Stimulated activated CD8-positive, alpha-beta memory T cell treated with anti-CD3 and anti-CD28 coated beads, Interleukin-4, amount 100 ng/mL, for 48 hours (primary cell): ENCODE measurements around the gene B4GALNT3.

Source experiments
- DNase-seq: peaks from one replicate; pipeline ENCODE4 v3.0.0-alpha.2; 2020

B4GALNT3 gene

DNA sequence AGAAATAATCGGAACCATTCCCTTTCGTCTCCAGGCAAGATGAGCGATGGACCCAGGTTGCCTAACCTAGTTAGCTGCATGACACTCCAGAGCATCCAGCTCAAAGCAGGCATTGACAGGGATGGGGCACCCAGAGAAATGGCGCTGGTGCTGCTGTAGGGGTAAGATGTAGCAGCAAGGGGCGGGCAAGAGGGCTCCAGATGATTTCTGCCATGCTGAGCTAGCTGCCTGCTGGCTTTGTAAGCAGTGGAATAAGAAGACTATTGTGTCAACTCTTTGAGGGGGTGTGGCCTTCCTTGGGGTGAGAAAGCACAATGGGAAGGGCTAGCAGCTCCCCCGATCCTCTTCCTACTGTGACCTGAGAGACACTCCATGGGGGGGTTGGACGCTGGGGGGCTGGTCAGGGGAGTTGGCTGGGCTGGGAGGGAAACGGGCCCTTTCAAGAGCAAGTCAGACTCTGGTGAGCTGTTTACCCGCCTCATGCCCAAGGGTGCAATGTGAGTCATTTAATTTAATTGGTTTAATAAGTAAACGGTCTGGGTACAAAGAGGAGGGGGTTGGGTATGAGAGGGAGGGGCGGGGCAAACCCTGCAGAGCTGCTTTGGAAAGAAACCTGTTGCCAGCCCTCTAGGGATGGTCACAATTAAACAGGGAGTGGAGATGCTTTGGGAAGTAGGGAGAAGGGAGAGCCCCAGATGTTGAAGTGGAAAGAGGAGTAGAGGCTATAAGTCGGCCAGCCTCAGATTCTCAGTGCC is 50.5 kb downstream of the B4GALNT3 start:
- DNase-seq = no peak

GRCh38 chr12:512933-513332 is 53.2 kb downstream of the B4GALNT3 start:
- no peak for DNase-seq

DNA sequence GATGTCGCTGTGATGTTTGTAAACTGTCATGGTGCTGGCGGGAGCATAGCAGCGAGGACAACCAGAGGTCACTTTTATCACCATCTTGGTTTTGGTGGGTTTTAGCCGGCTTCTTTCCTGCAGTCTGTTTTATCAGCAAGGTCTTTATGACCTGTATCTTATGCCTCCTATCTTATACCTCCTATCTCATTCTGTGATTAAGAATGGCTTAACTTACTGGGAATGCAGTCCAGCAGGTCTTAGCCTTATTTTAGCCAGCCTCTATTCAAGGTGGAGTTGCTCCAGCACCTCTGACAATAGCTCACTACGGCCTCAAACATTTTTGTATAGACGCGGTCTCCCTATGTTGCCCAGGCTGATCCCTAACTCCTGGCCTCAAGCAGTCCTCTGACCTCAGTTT is 53.7 kb downstream of the B4GALNT3 start:
- no peak for DNase-seq

DNA sequence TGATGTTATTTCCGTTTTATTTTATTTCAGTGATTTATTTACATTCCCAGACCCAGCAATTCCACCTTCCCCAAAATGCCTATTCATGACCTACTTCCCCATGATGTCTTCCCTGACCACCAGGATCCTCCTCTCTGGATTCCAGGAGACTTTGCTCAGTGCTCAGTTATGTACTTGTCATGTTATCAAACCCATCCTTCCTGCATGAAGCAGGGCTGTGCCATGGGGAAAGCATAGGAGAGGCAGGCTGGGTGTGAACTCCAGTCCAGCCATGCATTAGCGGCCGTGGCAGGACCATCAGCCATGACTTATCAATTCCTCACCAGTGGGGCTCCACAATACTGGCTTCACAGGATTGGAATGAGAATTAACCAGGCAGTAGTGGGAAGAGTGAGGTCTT is 57.8 kb downstream of the B4GALNT3 start:
- DNase-seq = no peak

DNA sequence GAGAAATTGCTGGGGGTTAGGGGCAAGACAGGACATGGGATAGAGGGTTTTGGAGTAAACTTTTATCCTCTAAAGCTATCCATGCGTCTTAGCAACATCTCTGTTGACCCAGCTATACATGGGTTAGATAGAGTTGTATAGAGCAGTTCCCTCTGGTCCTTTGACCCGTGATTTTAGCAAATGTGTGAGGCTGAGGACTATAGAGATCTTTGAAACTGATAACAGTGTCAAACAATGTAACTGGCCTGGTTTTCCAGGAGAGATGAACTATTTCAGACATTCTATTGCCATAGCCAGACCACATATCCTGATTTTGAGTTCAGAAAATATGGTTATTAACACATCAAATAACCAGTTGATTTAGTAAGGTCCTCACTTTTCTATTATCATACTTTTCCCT is 60.4 kb downstream of the B4GALNT3 start:
- DNase-seq = no peak

DNA sequence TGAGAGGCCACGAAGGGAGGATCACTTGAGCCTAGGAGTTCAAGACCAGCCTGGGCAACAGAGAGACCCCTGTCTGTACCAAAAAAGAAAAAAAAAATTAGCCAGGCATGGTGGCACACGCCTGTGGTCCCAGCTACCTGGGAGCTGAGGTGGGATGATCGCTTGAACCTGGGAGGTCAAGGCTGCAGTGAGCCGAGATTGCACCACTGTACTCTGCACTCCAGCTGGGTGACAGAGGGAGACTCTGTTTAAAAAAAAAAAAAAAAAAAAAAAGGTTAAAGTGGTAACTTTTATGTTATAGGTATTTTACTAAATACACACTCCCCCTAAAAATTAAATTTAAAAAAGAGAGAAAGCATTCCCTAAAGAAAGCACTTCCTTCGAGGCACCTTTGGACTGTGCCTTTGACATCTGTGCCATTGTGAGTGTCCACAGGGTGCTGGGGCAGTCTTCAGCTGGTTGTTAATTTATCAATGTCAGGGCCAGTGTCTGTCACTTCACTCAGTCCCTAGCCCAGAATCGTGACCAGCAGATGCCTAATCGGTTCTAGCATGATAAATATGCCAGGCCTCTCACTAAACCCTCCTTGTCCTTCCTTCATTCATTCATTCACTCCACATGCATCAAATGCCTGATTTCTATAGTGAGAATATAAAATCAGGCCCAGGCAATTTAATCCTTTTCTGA is 63.1 kb downstream of the B4GALNT3 start:
- DNase-seq = no peak

GRCh38 chr12:524167-524951 is 64.6 kb downstream of the B4GALNT3 start:
- DNase-seq = no peak

DNA sequence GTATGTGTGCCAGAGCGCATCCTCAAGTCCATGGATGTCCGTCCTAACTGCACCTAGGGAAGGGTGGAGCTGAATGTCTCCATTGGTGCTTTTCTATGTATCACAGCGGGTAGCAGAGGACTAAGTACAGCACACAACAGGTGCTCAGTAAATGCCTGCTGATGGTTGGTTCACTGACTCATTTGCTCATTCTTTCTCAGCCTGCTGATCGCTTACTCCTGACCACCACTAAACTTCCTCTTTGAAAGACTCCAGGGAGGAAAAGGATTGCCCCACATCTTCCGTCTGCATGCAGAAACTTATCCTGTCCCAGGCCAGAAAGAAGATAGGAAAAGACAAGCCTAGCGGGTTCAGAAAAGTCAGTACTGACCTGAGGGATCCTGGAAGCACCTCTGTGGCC is 66.3 kb downstream of the B4GALNT3 start:
- DNase-seq = no peak

DNA sequence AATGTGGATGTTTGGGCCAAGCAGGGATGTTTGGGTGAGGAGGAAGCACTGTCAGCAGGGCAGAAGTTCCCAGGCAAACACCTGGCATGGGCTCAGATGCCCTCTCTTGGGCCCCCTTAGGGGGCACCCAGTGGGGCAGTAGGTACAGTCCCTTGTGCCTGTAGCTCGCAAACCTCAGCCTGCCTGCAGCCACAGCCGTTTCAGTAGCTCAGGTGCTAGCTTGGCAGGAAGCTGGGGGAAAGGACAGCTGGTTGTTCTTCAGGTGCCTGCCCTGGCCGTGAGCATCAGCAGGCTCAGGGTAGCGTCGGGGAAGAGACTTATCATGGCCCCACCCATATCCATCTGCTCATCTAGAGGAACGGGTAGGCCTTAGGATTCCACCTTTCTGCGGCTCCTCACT is 67.5 kb downstream of the B4GALNT3 start:
- DNase-seq = no peak

DNA sequence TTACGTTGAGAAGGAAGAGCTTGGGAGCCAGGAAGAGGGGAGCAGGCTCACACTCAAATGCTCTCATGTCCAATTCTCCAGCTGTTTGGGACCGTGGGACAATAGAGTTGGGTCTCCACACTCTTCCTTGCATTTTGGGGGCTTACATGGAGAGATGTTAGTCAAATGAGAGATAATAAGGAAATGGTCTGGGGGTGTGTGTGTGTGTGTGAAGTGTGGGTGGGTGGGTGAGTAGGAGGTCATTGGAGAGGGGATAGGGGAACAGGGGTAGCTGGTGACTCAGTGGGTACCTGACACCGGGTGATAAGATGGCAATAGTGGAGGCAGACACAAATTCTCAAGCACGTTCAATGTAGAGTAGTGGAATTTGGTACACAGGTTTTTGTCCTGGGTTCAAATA is 68.0 kb downstream of the B4GALNT3 start:
- DNase-seq = no peak

- DNase-seq = no peak
These were observed 70.6 kb downstream of the B4GALNT3 start for GRCh38 chr12:530308-530707.

DNA sequence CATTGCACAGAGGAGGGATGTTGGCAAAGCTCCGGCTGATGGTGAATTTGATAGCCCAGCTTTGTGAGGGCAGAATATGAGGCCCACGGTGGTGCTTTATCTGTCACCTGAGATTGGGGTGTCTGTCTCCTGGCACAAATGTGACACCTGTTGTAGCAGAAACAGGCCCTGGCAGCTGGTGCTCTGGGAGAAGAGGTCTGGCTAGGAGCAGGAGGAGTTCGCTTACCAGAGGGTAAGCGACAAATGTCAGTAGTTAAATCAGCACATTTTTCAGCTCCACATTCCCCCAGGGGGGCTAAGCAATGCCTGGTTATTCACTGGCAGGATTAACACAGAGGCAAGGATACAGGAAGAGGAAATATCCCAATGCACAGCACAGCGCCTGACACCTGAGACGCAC is 71.1 kb downstream of the B4GALNT3 start:
- no peak for DNase-seq

- no peak for DNase-seq
These were observed 72.3 kb downstream of the B4GALNT3 start for GRCh38 chr12:531951-532585.

DNA sequence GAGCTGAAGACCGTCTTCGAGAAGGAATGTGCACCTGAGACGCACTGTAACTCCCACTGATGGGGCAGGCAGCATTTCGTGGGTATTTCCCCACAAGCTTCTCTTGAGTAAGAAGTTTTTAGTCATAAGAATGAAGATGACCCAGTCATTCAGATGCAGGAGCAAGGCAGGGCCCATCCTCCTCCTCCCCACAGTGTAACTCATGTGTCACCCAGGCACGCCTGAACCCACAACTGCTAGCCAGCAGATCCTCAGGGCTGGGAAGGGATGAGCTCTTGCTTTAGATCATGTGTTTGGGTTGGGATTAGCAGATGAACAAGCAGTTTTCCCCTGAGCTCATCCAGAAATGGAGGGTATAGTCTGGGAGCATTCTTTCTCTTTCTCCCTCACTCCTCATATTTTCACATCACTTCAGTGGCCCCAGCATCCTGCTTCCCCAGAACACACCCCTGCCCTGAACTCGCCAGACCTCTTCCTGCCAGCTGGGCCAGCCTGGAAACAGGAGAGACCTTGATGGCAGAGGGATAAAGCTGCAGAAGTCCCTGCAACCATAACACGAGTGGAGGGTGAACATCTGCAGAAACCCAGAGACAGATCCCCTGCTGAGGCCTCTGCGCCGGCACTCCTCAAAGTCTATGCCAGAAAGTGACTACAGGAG is 73.3 kb downstream of the B4GALNT3 start:
- no peak for DNase-seq

- DNase-seq = no peak
These were observed 74.0 kb downstream of the B4GALNT3 start for GRCh38 chr12:533718-534117.

GRCh38 chr12:534216-534615 is 74.5 kb downstream of the B4GALNT3 start:
- no peak for DNase-seq

DNA sequence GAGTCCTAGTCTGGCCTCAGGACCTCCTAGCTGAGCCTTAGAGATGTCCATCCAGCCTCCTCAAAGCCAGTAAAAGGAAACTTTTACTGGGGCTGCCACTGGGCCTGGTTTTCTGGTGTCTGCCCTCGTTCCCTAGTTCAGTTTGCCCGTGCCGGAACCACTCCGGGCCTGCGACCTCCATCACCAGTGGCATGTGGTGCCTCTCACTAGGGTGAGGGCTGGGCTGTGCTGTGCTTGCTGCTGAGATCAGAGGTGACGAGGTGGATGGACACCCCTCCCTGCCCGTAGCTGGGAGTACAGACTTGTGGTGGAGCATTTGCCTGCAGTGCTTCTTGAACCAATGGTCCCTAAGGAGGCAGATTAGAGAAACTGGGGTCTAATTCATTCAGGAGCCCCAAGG is 75.7 kb downstream of the B4GALNT3 start:
- no peak for DNase-seq

DNA sequence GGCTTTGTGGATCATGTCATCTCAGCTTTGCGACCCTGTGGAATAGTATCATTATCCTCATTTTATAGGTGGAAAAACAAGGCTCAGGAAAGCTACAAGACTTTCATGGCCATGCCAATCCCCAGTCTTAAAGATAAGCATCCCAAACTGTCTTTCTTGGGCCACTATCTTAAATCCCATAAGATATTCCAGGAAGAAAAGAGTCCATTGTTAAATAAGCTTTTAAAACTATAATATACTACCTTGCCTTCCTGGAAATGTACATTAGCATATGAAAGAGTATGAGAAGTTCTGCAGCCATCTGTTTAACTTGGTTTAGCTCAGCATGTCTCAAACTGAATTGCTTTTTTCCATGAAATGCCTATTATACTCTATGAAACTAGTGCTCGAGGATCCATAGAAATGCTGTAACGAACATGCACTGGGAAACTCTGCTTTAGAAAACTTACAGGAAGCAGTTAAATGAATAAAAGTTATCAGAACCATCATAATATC is 77.1 kb downstream of the B4GALNT3 start:
- DNase-seq = no peak

GRCh38 chr12:537772-538171 is 78.0 kb downstream of the B4GALNT3 start:
- DNase-seq = no peak

DNA sequence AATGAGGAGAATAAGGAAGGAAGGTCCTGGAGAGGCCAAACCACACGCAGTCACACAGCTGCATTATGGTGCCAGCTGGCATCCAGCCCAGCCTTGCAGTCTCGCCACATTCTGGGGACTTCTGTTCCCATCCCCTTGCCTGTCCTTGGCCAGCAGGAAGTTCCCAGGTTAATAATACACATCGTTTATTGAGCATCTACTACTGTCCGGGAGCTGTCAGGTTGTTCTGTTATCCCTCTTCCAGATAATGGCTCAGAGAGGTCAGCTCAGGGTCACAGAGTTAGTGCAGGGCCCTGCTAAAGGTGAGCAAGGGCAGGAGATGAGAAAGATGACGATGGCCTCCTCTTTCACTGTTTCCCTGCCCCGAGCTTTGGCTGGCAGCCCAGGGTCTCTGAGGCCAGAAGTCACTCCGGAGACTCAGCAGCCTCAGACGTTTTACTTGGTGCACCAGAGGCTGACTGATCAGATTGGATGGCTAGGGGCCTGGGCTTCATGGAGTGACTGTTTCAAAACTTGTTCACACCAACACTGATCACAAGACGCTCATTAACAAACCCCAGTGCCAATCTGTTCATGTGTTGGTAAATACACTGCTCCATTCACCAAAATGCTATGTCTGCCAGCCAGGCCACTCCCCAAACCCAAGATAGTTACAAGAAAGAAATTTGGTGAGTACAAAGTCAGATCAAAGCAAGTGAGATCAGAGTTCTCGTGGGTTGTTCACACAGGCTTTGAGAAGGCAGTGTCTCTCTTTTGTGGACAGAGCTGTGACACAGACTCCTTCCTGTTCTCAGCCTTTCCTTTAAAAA is 79.2 kb downstream of the B4GALNT3 start:
- DNase-seq = no peak

DNA sequence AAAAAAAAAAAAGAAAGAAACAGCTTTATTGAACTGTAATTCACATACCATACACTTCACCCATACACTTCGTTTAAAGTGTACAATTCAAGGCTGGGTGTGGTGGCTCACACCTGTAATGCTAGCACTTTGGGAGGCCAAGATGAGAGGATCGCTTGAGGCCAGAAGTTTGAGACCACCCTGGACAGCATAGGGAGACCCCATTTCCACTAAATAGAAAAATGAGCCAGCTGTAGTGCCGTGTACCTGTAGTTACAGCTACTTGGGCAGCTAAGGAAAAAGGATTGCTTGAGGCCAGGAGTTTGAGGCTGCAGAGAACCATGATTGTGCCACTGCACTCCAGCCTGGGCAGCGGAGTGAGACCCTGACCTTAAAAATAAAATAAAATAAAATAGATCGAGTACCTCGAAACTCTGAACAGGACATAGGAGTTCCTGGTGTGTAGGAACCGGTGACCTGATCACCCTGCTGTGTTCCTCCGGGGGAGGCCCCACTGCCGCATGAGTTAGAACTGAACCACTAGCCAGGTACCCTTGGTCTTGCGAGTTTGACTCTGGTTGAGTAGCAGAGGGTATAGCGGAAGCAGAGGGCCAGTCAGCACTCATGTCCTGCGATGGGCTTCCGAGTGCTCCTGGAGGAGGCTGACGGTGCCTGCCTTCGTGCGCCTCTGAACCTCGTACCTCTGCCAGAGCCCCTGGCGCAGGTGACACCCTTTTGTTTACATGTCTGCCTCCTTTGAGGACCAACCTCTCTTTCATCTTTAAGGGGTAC is 80.0 kb downstream of the B4GALNT3 start:
- no peak for DNase-seq
